Stimulated activated naive CD4-positive, alpha-beta T cell treated with Interleukin-2 at 50 U/mL for 16 hours (primary cell): ENCODE results near the gene CAMKMT.
"Not testable (repeated sequence)": the region's sequence is repeated elsewhere in the genome, so short reads cannot be mapped to it uniquely, and the experiment has no call there.

Experiments used
- DNase-seq: peaks from one replicate; lab custom pipeline; 2025; lab: John Stamatoyannopoulos, UW

CAMKMT gene

GRCh38 chr2:44505664-44506063 is 143.9 kb downstream of the CAMKMT start:
- DNase-seq: not testable (repeated sequence)

GRCh38 chr2:44510246-44510645 is 148.5 kb downstream of the CAMKMT start:
- DNase-seq: no peak

- no peak for DNase-seq
Measured at GRCh38 chr2:44515416-44515815, 153.7 kb downstream of the CAMKMT start.

GRCh38 chr2:44519026-44519425 is 157.3 kb downstream of the CAMKMT start:
- no peak for DNase-seq

DNA sequence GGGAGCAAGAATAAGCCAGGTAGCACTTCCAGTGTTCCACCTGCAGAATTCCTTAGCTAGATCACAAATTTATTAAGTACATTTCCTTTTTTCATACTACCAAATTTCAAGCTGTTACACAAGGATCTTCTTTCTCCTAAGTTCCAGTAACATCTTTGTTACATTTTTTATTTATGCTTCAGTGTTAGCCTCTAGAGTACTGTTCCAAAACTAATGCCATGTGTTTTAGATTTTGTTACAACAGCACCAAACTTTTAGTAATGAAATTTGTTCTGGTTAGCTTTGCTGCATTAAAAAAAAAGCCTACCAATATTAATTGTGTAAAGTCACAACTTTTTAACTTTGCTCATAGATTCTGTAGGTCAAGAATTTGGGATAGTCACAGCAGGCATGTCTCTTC is 161.1 kb downstream of the CAMKMT start:
- no peak for DNase-seq

DNA sequence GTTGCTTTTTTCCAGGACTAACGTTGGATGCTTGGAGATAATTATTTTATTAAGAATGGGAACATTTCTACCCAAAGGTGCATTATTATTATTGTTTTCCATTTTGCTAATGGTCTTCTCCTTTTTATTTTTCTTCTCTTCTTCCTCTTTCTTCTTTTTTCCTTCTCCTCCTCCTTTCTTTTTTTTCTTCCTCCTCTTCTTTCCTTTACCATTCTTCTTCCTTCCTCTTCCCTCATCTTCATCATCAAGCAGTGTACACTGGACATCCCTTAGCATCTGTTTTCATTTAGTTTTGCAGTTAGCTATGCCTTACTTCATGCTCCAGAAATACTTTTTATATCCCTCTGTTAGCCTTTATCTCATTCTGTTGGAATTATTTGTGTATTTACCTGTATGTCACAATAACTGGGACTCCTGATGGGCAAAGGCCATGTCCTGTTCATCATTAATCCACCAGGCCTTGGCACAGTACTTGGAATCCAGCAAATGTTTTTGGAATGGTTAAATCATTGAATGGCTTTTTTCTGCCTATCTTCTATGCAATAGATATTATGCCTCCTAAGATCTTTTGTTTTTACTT is 162.7 kb downstream of the CAMKMT start:
- no peak for DNase-seq

DNA sequence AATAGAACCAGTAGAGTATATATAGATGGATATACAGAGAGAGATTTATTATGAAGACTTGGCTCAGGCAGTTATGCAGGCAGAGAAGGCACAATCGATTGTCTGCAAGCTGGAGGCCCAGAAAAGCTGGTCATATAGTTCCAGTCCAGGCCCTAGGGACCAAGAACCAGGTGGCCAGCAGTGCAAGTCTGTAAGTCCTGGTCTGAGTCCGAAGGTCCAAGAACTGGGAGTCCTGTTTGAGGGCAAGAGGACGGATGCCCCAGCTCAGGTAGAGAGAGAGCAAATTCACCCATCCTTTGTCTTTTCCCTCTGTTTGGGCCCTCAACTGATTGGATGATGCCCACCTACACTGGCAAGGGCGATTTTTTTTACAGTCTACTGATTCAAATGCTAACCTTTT is 164.6 kb downstream of the CAMKMT start:
- no peak for DNase-seq

DNA sequence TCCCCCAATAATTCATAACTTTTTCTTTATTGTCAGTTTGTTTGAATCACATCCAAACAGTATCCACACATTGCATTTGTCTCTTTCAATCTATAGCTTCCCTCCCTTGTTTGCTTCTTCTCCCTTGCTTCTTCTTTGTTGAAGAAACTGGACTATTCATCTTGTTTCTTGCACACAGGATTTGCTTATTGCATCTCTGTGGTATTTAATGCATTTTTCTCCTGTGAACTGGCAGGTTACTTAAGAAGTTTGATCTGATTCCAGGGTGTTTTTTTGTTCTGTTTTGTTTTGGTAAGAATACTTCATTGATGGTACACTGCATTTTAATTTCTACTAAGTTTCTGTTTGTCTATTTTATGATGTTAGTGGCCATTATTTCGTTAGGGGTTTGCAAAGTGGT is 166.8 kb downstream of the CAMKMT start:
- no peak for DNase-seq

DNA sequence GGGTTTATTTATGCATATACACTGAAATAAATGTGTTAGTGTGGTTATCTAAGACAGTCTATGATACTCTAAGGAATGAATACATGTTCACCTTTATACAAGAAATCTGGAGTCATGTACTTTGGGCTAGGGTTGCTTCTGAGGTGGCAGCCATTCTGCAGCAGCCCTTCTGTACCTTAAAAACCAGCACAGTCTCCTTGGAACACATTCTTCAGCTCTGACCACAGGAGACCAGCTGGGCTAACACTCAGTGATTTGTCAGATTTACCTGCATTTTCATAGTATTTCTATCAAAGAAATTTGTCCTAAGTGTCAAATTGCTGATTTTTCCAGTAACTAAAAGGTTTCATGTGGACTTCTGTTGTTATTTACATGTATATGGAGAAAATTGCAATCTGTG is 167.7 kb downstream of the CAMKMT start:
- no peak for DNase-seq

GRCh38 chr2:44531289-44531688 is 169.5 kb downstream of the CAMKMT start:
- no peak for DNase-seq

DNA sequence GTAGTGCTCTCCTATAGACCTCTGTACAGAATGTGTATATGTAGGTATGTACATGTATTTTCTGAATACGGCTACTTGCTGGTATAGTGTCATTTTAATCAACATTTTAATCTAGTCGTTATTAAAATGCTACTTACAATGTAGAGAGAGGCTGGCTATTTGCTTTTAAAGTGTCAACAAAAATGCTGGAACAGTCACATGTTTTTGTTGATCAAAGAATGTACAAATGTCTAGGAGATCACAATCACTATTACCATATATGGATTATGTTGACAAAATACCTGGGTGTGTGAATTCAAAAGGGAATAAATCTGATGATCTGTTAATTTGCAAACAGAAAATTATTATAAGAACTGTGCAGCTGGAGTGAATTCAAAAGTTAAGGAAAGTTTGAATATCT is 170.3 kb downstream of the CAMKMT start:
- DNase-seq: no peak

GRCh38 chr2:44533508-44533907 is 171.8 kb downstream of the CAMKMT start:
- no peak for DNase-seq

GRCh38 chr2:44535376-44535775 is 173.6 kb downstream of the CAMKMT start:
- DNase-seq: no peak

DNA sequence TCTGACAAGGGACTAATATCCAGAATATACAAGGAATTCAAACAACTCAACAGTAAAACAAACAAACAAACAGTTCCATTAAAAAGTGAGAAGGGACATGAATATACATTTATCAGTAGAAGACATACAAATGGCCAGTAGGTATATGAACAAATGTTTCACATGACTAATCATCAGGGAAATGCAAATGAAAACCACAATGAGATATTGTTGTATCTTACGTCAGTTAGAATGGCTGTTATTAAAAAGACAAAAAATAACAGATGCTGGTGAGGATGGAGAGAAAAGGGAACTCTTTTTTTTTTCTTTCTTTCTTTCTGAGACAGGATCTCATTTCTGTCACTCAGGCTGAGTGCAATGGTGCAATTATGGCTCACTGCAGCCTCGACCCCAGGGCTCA is 175.5 kb downstream of the CAMKMT start:
- no peak for DNase-seq

GRCh38 chr2:44542520-44542919 is 180.8 kb downstream of the CAMKMT start:
- DNase-seq: no peak

DNA sequence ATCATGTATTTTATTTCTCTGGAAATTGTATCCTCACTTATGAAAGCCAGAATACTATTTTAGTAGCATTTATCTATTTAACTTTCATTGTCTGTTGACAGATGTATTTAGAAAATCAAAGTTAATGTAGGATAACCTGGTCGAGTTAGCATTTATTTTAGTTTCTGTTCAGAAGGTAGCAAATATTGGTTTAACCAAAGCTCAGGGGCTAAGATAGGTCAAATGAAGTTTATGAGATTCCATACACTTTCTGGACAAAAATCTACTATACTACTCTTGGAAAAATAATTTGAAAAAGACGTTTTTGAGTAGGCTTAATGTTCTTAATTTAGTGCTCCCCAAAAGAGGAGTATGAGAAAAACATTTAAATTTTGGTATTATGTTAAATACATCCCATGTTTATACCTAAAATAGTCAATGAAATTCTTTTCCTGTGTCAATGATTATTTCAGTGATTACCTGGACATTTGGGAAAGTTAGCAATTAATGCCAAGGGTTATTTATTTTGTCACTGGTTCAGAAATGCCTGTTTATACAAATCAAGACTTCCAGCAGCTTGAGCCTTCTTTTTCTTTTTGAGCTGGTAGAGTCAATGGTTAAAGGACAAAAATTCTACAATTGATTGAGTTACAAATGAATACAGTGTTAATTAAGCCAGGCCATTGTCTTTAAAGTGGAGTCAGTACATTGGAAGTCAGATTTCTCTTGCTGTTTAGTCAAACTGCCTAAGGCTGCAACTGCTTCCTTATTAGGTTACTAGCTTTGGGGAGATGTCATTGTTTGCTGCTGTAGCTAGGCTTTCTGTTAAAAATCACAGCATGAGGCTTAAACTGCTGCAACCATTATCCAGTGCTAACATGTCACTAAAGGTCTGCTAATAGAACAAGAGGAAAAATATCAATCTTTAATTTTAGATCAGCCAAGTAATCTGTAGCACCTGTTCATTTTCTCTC is 182.3 kb downstream of the CAMKMT start:
- no peak for DNase-seq

DNA sequence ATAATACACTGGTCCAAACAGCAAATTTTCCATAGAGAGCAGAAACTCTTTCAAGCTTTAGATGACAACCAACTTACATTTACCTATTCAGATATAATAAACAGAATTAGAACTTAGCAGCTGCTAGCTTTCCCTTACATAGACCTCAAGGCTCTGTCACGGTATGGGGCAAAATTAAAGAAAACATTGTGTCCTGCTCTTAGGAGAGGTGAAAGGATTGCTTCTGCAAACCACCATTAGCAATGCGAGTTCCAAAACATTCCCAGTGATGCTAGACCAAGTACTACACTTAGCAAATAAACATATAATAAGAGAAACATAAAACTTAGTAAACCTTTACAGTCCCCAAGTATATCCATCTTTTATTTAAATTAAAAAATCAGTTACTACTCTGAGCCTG is 183.3 kb downstream of the CAMKMT start:
- DNase-seq: no peak

DNA sequence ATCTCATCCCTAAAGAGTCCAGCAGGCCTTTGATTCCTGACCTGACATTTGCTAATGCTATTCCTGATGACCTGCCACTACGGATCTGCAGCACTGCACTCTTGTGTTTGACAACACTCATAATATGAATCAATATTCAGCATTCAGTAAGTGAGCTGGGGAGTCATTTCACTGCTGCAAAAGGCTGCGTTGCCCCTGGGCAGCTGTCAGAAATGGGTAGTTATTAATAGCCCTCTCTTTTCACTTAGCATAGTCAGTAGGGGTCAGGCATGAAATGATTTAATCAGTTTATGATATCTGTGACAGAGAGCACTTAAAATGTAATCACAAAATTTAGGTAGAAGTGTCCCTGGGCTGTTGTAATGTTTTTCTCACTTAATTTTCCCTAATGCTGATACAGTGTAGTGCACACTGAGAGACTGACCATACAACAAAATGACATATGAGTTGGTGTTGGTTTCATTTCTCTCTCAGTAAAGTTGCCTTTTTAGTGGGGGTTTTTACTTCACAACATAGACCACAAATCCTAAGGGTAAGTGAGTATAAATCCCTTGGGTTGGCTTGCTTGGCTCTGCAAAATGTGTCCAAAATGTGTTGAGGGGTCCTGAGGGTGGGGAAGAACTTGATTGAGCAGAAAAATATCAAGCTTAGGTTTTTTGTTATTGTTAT is 184.8 kb downstream of the CAMKMT start:
- DNase-seq: no peak

DNA sequence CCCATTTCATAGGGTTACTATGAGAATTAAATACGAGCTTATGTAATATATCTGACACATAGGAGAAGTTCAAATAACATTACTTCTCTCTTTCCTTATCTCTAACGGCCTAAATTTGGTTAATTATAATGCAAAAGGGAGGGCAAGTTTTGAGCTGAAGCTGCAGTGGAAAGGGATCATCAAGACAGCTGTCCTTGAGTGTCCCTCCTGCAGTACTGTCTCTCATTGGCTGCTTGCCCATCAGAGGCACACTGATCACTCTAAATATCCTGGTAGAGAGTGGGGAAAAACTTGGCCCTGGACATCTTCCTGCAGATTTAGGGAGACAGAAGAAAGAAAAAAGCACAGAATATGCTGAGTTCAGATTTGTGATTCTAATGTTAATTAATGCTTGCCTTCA is 186.0 kb downstream of the CAMKMT start:
- no peak for DNase-seq

DNA sequence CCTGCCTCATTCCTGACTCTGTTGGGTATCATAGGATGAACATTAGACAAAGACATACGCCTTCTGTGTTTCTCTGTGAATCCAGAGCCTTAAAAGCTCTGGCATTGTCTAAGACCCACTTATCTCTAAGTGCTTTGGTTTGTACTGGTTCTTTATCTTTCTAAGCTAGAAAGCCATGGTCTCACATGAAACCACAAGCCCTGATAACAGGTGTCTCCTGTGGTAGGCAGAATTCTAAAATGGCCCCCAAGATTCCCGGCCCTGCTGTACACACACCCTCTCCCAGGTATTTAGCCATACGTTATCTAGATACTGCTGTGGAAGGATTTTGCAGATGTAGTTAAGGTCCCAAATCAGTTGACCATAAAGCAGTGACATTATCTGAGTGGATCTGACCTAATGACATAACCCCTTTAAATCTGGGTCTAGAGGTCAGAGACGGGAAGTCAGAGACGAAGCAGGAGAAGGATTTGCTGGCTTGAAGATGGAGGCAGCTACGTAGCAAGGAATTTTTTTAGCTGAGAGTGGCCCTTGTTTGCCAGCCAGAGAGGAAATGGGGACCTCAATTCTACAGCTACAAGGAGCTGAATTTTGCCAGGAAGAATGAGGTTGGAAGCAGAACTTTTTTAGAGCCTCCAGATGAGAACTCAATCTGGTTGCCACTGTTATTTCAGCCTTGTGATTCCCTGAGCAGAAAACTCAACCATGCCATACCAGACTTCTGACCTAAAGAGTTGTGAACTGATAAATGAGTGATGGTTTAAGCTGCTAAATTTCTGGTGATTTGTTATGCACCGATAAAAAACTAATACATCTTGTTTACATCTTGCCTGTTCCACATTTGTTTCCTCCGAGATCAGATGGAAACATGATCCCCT is 186.7 kb downstream of the CAMKMT start:
- no peak for DNase-seq

GRCh38 chr2:44549099-44549471 is 187.3 kb downstream of the CAMKMT start:
- no peak for DNase-seq

DNA sequence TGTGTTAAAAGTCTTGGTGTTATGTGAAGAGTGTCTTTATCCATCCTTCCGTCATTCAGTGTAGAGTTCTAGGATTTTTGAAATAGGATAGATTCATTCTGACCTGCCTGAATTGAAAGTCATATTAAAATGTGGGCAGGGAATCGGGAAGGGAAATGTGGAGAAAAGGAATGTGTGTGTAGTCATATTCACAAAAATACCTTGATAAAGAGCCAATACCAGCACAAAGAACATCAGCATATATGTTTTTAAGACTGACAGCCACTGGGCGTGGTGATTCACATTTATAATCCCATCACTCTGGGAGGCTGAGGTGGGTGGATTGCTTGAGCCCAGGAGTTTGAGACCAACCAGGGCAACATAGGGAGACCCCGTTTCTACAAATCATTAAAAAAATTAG is 188.1 kb downstream of the CAMKMT start:
- no peak for DNase-seq
